PC-3 (cell line): ENCODE measurements around the gene ATXN2L.

ENCODE experiments used
- EZH2 ChIP-seq: fragments of 300-600 bp; sonication (generic); IDR thresholded peaks from one replicate; pipeline ENCODE4 v1.6.1; 2017; ENCODE audit warnings: antibody characterized with exemption, mild to moderate bottlenecking, low read length; ENCODE audit not compliant: unreplicated experiment
- EZH2phosphoT487 ChIP-seq: fragments of 300-600 bp; sonication (generic); IDR thresholded peaks from 2 replicates; pipeline ENCODE4 v1.6.1; 2018; ENCODE audit warnings: mild to moderate bottlenecking, antibody characterized with exemption, low read length, borderline replicate concordance
- TF ChIP-seq, protein P1 (sequence below): fragments of 300-600 bp; sonication (generic); conservative IDR thresholded peaks from 2 replicates; pipeline ENCODE4 v1.5.1; 2017; ENCODE audit warnings: antibody characterized with exemption, low read depth, mild to moderate bottlenecking, low read length

GRCh38 chr16:28822520-28823290, at the start of gene ATXN2L:
- TF ChIP-seq, protein P1, sequence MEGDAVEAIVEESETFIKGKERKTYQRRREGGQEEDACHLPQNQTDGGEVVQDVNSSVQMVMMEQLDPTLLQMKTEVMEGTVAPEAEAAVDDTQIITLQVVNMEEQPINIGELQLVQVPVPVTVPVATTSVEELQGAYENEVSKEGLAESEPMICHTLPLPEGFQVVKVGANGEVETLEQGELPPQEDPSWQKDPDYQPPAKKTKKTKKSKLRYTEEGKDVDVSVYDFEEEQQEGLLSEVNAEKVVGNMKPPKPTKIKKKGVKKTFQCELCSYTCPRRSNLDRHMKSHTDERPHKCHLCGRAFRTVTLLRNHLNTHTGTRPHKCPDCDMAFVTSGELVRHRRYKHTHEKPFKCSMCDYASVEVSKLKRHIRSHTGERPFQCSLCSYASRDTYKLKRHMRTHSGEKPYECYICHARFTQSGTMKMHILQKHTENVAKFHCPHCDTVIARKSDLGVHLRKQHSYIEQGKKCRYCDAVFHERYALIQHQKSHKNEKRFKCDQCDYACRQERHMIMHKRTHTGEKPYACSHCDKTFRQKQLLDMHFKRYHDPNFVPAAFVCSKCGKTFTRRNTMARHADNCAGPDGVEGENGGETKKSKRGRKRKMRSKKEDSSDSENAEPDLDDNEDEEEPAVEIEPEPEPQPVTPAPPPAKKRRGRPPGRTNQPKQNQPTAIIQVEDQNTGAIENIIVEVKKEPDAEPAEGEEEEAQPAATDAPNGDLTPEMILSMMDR: no peak
- TF ChIP-seq EZH2: no peak
- no peak for TF ChIP-seq EZH2phosphoT487
